Left renal cortex interstitium (tissue), 4 donors: ENCODE results near the gene ZNRF1. TPM values are rescaled to one million over a fixed set of nuclear protein-coding genes. Genes with fewer than 3 reads are reported as not detected.

Source experiments
- DNase-seq, 4 donors: peaks; one replicate each; pipeline ENCODE4 v3.0.0-alpha.2; 2013; ENCODE audit warnings: low read depth in 4 of 4, low spot score in 2 of 4, missing footprints in 1 of 4
- polyA plus RNA-seq, 4 donors: library from polyadenylated mRNA; unstranded; fragments of 120-200 nt; gene quantifications; one replicate each; pipeline ENCODE4 v1.2.1, GENCODE V29; 2013; ENCODE audit not compliant: insufficient read length in 4 of 4

ZNRF1 gene
- polyA plus RNA-seq, 4 donors = 31.6 to 38.3 (median 33.0) TPM

GRCh38 chr16:75093598-75094540 is 95.0 kb downstream of the ZNRF1 start:
- no peak for DNase-seq

- no peak for DNase-seq
Observed at GRCh38 chr16:75095204-75095621, 96.4 kb downstream of the ZNRF1 start.

- DNase-seq = no peak
Observed at GRCh38 chr16:75096656-75097055, 97.8 kb downstream of the ZNRF1 start.

GRCh38 chr16:75097191-75097761 is 98.5 kb downstream of the ZNRF1 start:
- no peak for DNase-seq

- DNase-seq = no peak
Observed at GRCh38 chr16:75097941-75098901, 99.4 kb downstream of the ZNRF1 start.

- no peak for DNase-seq
Observed at GRCh38 chr16:75099075-75099667, 100.3 kb downstream of the ZNRF1 start.

- no peak for DNase-seq
Observed at GRCh38 chr16:75099738-75100602, 101.1 kb downstream of the ZNRF1 start.

- DNase-seq = no peak
Observed at GRCh38 chr16:75100603-75100990, 101.8 kb downstream of the ZNRF1 start.

GRCh38 chr16:75101635-75102034 is 102.8 kb downstream of the ZNRF1 start:
- DNase-seq = no peak

GRCh38 chr16:75102595-75102994 is 103.8 kb downstream of the ZNRF1 start:
- no peak for DNase-seq

- no peak for DNase-seq
Observed at GRCh38 chr16:75103994-75104393, 105.2 kb downstream of the ZNRF1 start.

GRCh38 chr16:75104836-75105235 is 106.0 kb downstream of the ZNRF1 start:
- DNase-seq = no peak

GRCh38 chr16:75105306-75106061 is 106.7 kb downstream of the ZNRF1 start:
- no peak for DNase-seq

GRCh38 chr16:75106351-75107274 is 107.8 kb downstream of the ZNRF1 start:
- no peak for DNase-seq

- DNase-seq = no peak
Observed at GRCh38 chr16:75107505-75107904, 108.7 kb downstream of the ZNRF1 start.

GRCh38 chr16:75108792-75109731 is 110.2 kb downstream of the ZNRF1 start:
- DNase-seq = peak in 3 of 4 donors; percentile 52 to 65 (median 61)
